Uterus (tissue), 2 donors: ENCODE data around the gene LCE2D.

Experiments
- POLR2A ChIP-seq, 2 donors: fragments of 450-650 bp; IDR thresholded peaks; one replicate each; pipeline ENCODE4 v1.6.1; 2016; ENCODE audit warnings: antibody characterized with exemption in 2 of 2, mild to moderate bottlenecking in 1 of 2, moderate library complexity in 1 of 2
- TF ChIP-seq, protein P1 (sequence below), 4 experiments: fragments of 200-600 bp in 2 of 4; fragments of 450-650 bp in 2 of 4; sonication (generic) in 2 of 4; IDR thresholded peaks; one replicate each; pipeline ENCODE4 v1.5.1; 2016 to 2019; ENCODE audit warnings: antibody characterized with exemption in 4 of 4, mild to moderate bottlenecking in 2 of 4, moderate library complexity in 1 of 4

GRCh38 chr1:152697701-152698600 is 34.8 kb downstream of the LCE2D start, which contains the start of gene LCE2A:
- TF ChIP-seq, protein P1, sequence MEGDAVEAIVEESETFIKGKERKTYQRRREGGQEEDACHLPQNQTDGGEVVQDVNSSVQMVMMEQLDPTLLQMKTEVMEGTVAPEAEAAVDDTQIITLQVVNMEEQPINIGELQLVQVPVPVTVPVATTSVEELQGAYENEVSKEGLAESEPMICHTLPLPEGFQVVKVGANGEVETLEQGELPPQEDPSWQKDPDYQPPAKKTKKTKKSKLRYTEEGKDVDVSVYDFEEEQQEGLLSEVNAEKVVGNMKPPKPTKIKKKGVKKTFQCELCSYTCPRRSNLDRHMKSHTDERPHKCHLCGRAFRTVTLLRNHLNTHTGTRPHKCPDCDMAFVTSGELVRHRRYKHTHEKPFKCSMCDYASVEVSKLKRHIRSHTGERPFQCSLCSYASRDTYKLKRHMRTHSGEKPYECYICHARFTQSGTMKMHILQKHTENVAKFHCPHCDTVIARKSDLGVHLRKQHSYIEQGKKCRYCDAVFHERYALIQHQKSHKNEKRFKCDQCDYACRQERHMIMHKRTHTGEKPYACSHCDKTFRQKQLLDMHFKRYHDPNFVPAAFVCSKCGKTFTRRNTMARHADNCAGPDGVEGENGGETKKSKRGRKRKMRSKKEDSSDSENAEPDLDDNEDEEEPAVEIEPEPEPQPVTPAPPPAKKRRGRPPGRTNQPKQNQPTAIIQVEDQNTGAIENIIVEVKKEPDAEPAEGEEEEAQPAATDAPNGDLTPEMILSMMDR (IDR thresholded peaks at IDR 0.05): no peak
- no peak for TF ChIP-seq POLR2A (IDR thresholded peaks at IDR 0.05)
